SK-N-SH (cell line): ENCODE data around the gene CEBPA.

Source experiments
- EZH2phosphoT487 ChIP-seq: fragments of 200-600 bp; sonication (generic); IDR thresholded peaks from 2 replicates; pipeline ENCODE4 v1.6.1; 2017; ENCODE audit warnings: low read depth, mixed run types, mild to moderate bottlenecking, antibody characterized with exemption, moderate library complexity, borderline replicate concordance
- POLR2AphosphoS5 ChIP-seq: IDR thresholded peaks from 2 replicates; pipeline ENCODE4 v1.6.1; 2012; ENCODE audit warnings: low read depth, low read length
- RFX5 ChIP-seq: IDR thresholded peaks from 2 replicates; pipeline ENCODE4 v1.6.1; 2012; ENCODE audit warnings: mild to moderate bottlenecking, improper control_type of control experiment, low read length
- SMC3 ChIP-seq: IDR thresholded peaks from 2 replicates; pipeline ENCODE4 v1.6.1; 2012; ENCODE audit warnings: low read depth, low read length, improper control_type of control experiment
- TAF1 ChIP-seq: IDR thresholded peaks from 2 replicates; pipeline ENCODE4 v1.6.1; 2012; ENCODE audit warnings: low read depth, mild to moderate bottlenecking, low read length, moderate library complexity, borderline replicate concordance
- TCF12 ChIP-seq: IDR thresholded peaks from 2 replicates; pipeline ENCODE4 v1.4.0; 2012
- TF ChIP-seq, protein P1 (sequence below): fragments of 200-600 bp; sonication (generic); IDR thresholded peaks from 2 replicates; pipeline ENCODE4 v1.6.1; 2017; ENCODE audit warnings: antibody characterized with exemption, mild to moderate bottlenecking, moderate library complexity
- TF ChIP-seq, protein P2 (sequence below): IDR thresholded peaks from 2 replicates; pipeline ENCODE4 v1.4.0; 2012; ENCODE audit warnings: low read depth

DNA sequence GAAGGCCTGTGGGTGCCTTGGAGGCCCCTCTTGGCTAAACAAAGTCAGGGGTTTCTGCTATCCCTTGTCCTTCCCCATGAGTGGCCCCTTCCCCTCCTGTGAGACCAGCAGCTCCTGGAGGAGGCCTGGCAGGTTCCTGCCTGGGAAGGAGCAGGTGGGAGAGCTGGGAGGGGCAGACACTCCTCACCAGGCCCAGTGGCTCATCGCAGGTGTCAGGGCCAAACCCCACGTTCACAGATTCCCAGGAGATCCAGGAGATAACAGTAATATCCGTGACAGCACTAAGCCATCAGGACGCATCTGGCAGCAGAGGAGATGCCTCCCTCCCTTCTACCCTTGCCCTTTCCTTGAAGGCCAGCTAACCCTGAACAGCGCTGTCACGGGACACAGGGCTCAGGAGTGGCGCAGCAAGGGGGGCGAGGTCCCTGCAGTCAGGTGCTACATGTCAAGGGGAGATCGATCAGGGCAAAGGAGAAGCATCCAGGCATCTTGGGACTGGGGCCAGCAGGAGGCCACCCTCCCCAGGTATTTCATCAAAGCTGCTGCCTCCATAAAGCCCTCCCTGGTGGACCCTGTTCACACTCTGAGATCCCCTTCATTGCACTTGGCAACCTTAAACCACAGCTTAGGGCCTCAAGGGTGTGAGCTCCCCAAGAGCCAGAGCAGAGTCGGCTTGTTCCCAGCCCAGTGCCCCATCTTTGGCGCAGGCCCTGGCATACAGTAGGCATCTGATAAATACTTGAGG is 4.8 kb downstream of the CEBPA start:
- TF ChIP-seq, protein P1, sequence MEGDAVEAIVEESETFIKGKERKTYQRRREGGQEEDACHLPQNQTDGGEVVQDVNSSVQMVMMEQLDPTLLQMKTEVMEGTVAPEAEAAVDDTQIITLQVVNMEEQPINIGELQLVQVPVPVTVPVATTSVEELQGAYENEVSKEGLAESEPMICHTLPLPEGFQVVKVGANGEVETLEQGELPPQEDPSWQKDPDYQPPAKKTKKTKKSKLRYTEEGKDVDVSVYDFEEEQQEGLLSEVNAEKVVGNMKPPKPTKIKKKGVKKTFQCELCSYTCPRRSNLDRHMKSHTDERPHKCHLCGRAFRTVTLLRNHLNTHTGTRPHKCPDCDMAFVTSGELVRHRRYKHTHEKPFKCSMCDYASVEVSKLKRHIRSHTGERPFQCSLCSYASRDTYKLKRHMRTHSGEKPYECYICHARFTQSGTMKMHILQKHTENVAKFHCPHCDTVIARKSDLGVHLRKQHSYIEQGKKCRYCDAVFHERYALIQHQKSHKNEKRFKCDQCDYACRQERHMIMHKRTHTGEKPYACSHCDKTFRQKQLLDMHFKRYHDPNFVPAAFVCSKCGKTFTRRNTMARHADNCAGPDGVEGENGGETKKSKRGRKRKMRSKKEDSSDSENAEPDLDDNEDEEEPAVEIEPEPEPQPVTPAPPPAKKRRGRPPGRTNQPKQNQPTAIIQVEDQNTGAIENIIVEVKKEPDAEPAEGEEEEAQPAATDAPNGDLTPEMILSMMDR, result no peak
- TF ChIP-seq TCF12 (no peak), EZH2phosphoT487 (no peak), TAF1 (no peak), POLR2AphosphoS5 (no peak), SMC3 (no peak), RFX5 (no peak)
- TF ChIP-seq, protein P2, sequence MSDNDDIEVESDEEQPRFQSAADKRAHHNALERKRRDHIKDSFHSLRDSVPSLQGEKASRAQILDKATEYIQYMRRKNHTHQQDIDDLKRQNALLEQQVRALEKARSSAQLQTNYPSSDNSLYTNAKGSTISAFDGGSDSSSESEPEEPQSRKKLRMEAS, result no peak
